Measurements from ENCODE around the gene APC. TPM values are rescaled to one million over a fixed set of nuclear protein-coding genes. Genes with fewer than 3 reads are reported as not detected.
"Not testable (repeated sequence)": the region's sequence is repeated elsewhere in the genome, so short reads cannot be mapped to it uniquely, and the experiment has no call there.

The APC gene
- total and polyA plus RNA-seq, 12 donors: 3.1 to 47.6 (median 36.6) TPM

DNA sequence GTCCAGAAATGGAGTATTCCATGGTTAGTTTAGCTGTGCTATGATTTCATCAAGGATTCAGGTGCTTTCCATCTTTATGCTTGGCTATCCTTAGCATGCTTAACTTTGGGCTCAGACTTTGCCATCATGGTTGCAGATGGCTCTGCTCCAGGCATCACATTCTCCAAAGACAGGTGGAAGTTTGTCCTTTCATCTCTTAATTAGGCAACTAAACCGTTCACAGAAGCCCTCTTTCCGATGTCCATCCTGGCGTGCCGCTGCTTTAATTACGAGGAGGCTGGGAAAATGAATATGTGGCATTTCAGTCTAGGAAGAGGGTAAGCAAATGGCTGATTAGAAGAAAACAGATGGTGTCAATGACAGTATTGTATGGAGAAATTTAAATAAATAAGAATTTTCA lies 24.5 kb upstream of the APC start:
- H3K9me3 ChIP-seq: peaks cover 0 to 10% (median 0%) of the 10 kb centered on the region in 11 donors
- TF ChIP-seq, protein P1, sequence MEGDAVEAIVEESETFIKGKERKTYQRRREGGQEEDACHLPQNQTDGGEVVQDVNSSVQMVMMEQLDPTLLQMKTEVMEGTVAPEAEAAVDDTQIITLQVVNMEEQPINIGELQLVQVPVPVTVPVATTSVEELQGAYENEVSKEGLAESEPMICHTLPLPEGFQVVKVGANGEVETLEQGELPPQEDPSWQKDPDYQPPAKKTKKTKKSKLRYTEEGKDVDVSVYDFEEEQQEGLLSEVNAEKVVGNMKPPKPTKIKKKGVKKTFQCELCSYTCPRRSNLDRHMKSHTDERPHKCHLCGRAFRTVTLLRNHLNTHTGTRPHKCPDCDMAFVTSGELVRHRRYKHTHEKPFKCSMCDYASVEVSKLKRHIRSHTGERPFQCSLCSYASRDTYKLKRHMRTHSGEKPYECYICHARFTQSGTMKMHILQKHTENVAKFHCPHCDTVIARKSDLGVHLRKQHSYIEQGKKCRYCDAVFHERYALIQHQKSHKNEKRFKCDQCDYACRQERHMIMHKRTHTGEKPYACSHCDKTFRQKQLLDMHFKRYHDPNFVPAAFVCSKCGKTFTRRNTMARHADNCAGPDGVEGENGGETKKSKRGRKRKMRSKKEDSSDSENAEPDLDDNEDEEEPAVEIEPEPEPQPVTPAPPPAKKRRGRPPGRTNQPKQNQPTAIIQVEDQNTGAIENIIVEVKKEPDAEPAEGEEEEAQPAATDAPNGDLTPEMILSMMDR (IDR thresholded peaks at IDR 0.05): no peak

DNA sequence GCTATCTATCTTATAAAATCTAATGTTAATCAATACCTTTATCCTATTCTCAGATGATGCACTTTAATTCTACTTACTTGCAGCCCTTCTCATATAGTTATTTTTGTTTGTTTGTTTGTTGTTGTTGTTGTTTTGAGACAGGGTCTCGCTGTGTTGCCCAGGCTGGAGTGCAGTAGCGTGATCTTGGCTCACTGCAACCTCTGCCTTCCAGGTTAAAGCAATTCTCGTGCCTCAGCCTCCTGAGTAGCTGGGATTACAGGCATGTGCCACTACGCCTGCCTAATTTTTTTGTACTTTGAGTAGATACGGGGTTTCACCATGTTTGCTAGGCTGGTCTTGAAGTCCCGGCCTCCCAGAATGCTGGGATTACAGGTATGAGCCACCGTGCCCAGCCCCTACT lies 20.8 kb upstream of the APC start:
- H3K9me3 ChIP-seq; H3K27me3 ChIP-seq; ATAC-seq; H3K27ac ChIP-seq; intact Hi-C loops (cut with DNase I); H3K4me3 ChIP-seq; DNase-seq; H3K36me3 ChIP-seq: not testable (repeated sequence)
- WGBS, 2 donors: 97% methylated on average over 7 of the region's 7 CpGs
- peaks cover 0 to 37% (median 9%) of the 10 kb centered on the region in 9 donors for H3K4me1 ChIP-seq

More for the DNA sequence above, 24.5 kb upstream of the APC start:
- intact Hi-C loops (cut with DNase I): no loop called here
- Histone ChIP-seq H3K27ac (no peak overlapping the region), H3K27me3 (no peaks in the 10 kb centered on the region), H3K4me3 (no peak overlapping the region), H3K4me1 (peaks cover 0 to 63% (median 34%) of the 10 kb centered on the region in 9 donors), H3K36me3 (no peaks in the 10 kb centered on the region)
- no peak for DNase-seq
- WGBS, 2 donors: 94 to 97% methylated on average over 5 of the region's 5 CpGs
- ATAC-seq: no peak

DNA sequence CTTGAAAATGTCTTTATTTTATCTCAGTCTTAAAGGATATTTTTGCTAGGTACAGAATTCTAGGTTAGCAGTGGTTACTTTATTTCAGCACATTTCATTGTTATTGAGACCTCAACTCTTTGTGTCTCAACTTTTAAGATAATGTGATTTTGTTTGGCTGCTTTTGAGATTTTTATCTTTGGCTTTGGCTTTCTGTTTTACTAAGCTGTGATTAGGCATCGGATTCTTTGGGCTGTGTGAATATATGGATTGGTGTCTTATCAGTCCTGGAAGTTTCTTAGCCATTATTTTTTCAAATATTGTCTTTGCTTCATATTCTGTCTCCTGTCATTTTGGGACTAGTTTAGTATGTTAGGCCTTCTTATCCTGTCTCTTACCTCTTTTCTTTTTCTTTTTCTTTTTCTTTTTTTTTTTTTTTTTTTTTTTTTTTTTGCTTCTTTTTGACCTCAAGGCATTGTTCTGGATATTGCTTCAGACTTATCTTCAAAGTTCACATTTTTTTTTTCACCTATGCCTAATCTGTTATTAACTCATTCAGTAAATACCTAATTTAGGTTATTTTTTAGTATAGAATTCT lies 20.1 kb upstream of the APC start:
- WGBS, 2 donors: 70% methylated on average over 1 of the region's 1 CpG
- no peaks in the 10 kb centered on the region for H3K36me3 ChIP-seq
- DNase-seq: no peak

DNA sequence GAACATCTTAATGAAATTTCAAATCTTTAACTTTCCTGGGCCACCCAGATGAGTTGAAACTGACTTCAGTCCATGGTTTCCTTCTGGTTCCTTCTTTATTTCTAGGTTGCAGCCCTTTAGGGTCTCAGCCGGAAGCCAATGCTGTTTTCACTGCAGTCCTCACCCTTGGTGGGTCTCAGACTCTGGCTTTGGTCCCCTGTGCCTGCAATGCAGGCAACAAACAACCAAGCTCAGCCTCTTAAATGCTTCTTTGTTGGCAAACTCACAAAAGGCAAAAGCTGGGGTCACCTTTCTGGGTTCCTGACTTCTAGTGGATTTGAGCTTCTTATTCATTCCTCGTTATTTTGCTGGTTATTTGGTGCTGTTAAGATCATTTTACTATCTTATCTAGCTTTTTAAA lies 19.3 kb upstream of the APC start:
- 86 to 90% methylated on average over 2 of the region's 2 CpGs for WGBS, 2 donors
- no peak overlapping the region for H3K4me3 ChIP-seq
- DNase-seq: no peak
- H3K27me3 ChIP-seq: no peaks in the 10 kb centered on the region
- no peaks in the 10 kb centered on the region for H3K36me3 ChIP-seq
- TF ChIP-seq, protein P1 (IDR thresholded peaks at IDR 0.05): no peak
- intact Hi-C loops (cut with DNase I): no loop called here
- no peak for ATAC-seq
- H3K4me1 ChIP-seq: peaks cover 0 to 34% (median 14%) of the 10 kb centered on the region in 9 donors
- no peak overlapping the region for H3K27ac ChIP-seq
- peaks cover 0 to 10% (median 0%) of the 10 kb centered on the region in 11 donors for H3K9me3 ChIP-seq

More for the DNA sequence above, 20.1 kb upstream of the APC start:
- Histone ChIP-seq H3K27me3 (no peaks in the 10 kb centered on the region), H3K4me1 (peaks cover 0 to 34% (median 9%) of the 10 kb centered on the region in 9 donors), H3K27ac (no peak overlapping the region), H3K9me3 (peaks cover 0 to 10% (median 0%) of the 10 kb centered on the region in 11 donors), H3K4me3 (no peak overlapping the region)
- ATAC-seq: no peak
- intact Hi-C loops (cut with DNase I): no loop called here
- TF ChIP-seq, protein P1 (IDR thresholded peaks at IDR 0.05): no peak

DNA sequence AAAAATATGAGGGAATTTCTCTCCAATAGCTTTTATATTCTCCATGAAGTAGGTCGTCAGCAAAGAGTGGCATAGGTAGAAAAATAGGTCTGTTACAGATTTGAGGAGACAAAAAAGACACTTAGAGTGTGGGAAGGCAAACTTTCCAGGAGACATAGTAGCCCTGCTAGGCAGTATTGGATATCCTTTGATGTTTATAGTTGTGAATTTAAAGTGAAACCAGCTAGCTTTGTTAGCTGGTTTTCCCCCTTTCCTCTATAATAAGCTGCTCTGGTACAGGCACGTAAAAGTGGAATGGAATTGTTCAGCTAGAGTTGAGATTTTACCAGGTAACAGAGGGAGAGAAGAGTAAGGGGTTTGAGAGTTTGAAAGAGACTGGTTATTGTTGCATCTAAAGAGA lies 17.1 kb upstream of the APC start:
- 92 to 97% methylated on average over 2 of the region's 2 CpGs for WGBS, 2 donors
- H3K4me1 ChIP-seq: peaks cover 0 to 37% (median 25%) of the 10 kb centered on the region in 9 donors
- H3K4me3 ChIP-seq: no peak overlapping the region
- no peaks in the 10 kb centered on the region for H3K36me3 ChIP-seq
- peaks cover 0 to 10% (median 0%) of the 10 kb centered on the region in 11 donors for H3K9me3 ChIP-seq
- intact Hi-C loops (cut with DNase I): no loop called here
- ATAC-seq: no peak
- TF ChIP-seq, protein P1 (IDR thresholded peaks at IDR 0.05): no peak
- H3K27ac ChIP-seq: no peak overlapping the region
- H3K27me3 ChIP-seq: no peaks in the 10 kb centered on the region
- DNase-seq: no peak

Measured in heart right ventricle (tissue), 16 donors.